T-helper 2 cell (primary cell): ENCODE results near the gene GFPT1.
"Not testable (repeated sequence)": the region's sequence is repeated elsewhere in the genome, so short reads cannot be mapped to it uniquely, and the experiment has no call there.

ENCODE experiments used
- DNase-seq, 5 experiments: peaks; one replicate each; pipeline versions ENCODE4 v3.0.0 to v3.0.0-alpha.2; 2012 to 2022
- total RNA-seq, 2 donors: gene quantifications; one replicate each; lab custom pipeline; 2026; lab: John Stamatoyannopoulos, UW

Gene GFPT1
- 59.8 to 76.4 reads per million in 2 donors for total RNA-seq

DNA sequence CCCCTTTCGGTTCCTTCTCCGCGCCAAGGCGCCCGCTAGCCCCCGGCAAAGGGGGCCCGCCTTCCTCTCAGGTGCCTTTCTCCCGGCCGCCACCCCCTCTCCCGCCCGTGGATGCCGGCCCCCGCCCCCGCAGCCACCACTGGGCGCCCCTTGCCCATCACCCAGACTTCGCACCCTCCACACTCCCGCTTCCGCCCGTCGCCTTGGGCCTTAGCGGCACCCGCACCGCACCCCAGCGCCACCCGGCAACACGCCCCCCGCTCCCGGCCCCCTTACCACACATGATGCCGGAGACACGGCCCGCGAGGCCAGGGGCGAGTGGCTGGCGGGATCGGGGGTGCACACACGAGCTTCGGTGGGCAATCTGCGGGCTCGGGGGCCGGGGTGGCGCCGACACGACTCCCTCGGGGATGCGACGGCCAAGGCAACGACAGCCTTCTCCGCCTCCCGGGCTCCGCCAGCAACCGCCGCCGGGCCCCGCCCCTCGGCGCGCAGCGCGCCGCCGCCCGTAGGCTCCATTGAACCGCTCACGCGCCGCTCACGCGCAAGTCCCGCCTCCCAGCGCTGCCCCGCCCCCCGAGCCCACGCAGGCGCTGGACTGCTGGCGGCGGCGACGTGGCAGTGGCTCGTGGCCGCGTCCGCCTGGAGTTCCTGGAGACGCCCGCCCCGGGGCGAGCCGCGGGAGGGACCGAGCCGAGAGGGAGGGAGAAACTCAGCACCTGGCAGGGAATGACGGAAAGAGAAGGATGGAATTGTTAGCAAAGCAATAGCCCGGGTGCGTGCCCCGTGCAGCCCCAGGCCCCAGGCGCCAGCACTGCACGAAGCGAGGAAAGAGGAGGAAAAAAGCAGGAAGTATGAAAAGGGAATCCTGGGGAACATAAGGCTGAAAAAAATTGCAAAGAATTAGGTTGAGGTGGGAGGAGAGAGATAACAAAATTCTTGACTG, at the start of gene GFPT1:
TSS of gene GFPT1 (minus strand) at position 439 of the 946 bp plus-strand sequence. CDS start at position 283, 156 bp downstream.
- peak; percentile 85 to 96 (median 88) for DNase-seq

GRCh38 chr2:69436596-69436937, 49.5 kb upstream of the GFPT1 start:
- peak in 1 of 5 experiments; percentile 56 for DNase-seq

- no peak for DNase-seq
These were observed 47.7 kb upstream of the GFPT1 start for GRCh38 chr2:69434753-69435152.

- DNase-seq: no peak
These were observed 42.6 kb upstream of the GFPT1 start for GRCh38 chr2:69429491-69430183.

GRCh38 chr2:69428981-69429380, 42.0 kb upstream of the GFPT1 start:
- DNase-seq: no peak

DNA sequence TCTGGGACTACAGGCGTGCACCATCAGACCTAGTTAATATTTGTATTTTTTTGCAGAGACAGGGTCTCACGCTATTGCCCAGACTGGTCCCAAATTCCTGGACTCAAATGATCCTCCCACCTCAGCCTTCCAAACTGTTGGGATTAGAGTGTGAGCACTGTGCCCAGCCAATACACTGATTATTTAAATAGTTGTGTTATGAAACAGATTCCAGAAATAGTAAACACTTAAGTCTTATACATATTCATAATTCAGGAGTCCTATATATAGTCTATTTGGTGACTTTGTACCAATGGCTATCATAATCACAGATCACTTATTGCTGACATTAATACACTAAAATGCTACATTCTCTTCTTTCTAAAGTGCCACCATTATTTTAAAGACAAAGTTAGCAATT, 37.4 kb upstream of the GFPT1 start:
- DNase-seq: no peak

GRCh38 chr2:69422198-69422597, 35.2 kb upstream of the GFPT1 start:
- no peak for DNase-seq

DNA sequence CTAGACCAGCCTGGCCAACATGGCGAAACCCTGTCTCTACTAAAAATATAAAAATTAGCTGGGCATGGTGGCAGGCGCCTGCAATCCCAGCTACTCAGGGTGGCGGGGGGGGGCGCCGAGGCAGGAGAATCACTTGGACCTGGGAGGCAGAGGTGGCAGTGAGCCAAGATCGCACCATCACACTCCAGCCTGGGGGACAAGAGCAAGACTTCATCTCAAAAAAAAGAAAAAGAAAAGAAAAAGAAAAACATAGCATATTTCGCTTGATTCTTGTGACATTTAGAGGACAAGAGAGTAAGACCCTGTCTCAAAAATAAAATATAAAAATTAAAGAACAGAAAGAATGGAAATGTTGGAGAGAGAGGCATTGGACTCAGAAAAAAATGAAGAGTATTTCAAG, 32.1 kb upstream of the GFPT1 start:
- DNase-seq: not testable (repeated sequence)

DNA sequence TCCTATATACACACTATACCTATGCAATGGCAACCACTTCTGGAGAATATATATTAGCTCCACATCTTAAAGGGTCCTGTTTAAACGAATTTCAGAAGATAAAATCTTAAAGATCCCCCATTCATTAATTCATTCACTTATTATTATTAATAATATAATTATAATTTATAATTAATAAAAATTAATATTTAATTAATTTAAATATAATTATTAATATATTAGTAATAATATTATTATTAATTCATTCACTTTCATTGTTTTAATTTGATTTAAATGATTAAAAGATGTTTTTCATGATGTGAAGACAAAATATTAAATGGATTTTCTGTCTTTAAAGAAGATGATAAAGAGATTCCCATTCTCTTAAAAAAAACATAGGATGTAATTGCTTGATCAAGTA, 29.1 kb upstream of the GFPT1 start:
- DNase-seq: no peak

DNA sequence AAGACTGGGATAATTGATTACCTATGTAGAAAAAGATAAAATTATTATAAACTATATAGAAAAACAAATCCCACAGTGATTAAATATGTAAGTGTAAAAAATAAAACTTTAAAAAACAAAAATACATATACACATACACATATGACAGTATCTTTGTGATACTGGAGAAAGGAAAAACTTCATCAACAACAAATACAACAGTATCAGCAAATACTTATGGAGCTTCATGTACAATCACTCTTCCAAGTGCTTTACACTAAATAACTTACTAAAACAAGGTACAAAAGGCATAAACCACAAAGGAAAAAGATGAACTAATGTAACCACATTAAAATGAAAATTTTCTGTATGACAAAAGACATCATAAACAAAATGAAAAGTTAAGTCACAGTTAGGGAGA, 24.1 kb upstream of the GFPT1 start:
- DNase-seq: no peak

GRCh38 chr2:69405306-69405705, 18.3 kb upstream of the GFPT1 start:
- DNase-seq: no peak

- no peak for DNase-seq
These were observed 13.1 kb upstream of the GFPT1 start for GRCh38 chr2:69400121-69400520.

DNA sequence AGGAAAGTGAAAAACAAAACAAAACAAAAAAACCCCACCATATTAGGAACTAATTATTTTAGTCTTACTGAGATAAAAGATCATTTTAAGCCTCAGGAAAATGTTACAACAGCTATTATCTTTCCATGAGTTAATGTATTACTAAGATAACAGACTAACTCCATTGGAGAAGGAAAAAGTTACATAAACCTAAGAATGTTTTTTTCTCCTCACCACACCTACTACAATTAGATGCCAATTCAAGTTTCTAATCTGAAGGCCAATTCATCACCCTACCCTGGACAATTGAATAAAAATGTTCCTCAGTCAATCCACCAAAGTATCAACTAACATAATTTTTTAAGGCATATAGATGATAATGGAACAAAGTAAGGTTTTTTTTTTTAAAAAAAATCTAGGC, 10.2 kb upstream of the GFPT1 start:
- no peak for DNase-seq

DNA sequence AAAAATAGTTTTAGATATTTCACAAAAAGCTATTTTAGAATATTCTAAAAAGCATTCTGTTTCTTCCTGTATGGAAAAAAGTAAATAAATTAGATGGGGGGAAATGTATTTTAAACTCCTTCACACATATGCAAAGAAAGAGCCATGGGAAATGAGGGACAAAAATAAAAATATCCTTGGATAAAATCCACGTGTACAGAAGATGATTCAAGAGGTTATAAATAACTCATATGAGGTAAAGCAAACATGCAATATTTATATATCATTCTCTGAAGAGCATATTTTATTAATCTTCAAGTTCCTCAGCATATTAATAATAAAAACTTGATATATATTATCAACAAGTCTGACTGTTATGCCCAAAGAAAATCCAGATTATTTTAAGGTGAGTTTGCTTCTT, 8.8 kb upstream of the GFPT1 start:
- DNase-seq: no peak

DNA sequence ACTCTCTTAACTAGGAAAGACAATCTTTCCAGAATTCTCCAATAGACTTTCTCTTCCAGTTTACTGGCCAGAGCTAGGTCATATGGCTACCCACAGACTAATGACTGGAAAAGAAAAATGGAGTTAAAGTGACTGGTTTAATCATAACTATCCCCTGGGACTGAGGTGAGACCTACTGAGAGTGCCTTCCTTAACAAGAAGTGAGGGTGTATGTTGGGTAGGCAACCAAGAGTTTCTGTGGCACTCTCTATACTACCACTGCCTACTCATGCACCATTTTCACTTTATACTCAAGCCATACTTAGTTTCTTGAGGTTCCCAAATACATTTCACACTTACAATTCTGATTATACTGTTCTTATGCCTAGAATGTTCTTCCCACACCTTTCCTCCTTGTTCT, 6.9 kb upstream of the GFPT1 start:
- DNase-seq: no peak

DNA sequence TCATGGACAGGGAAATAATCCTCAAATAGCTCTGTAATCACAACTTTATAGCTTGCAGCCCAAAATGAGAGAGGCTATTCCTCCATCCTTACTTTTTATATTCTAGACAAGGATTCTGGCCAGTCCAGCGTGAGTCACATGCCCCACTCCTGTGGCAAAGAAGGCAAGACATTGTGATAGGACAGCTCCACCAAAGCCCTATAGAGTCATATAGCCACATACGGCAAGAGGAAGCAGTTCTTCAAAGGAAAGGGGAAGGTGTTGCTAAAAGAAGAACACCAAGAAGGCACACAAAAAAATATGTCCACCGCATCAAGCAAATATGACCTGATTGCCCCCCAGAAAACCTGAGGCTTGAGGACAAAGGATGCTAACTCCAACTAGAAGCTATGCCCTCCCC, 3.4 kb upstream of the GFPT1 start:
- DNase-seq: no peak

- no peak for DNase-seq
These were observed 3.0 kb upstream of the GFPT1 start for GRCh38 chr2:69390001-69390400.

DNA sequence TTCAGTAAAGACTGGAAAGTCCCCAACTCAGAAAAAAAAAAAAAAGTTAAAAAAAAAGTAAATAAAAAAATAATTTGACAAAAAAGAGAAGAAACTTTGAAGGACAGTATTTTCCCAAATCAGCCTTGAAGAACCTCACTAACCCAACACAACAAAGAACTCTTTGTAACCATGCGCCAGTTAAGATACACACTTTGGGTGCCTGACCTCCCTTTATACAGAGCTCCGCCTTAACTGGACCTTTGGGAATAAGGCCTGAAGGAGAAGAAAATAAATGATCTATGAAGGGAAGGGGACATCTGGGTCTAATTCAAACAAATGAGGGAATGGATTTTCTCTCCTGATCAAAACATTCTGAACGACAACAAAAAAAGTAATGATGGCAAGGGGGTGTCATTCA, 2.2 kb upstream of the GFPT1 start:
- no peak for DNase-seq

DNA sequence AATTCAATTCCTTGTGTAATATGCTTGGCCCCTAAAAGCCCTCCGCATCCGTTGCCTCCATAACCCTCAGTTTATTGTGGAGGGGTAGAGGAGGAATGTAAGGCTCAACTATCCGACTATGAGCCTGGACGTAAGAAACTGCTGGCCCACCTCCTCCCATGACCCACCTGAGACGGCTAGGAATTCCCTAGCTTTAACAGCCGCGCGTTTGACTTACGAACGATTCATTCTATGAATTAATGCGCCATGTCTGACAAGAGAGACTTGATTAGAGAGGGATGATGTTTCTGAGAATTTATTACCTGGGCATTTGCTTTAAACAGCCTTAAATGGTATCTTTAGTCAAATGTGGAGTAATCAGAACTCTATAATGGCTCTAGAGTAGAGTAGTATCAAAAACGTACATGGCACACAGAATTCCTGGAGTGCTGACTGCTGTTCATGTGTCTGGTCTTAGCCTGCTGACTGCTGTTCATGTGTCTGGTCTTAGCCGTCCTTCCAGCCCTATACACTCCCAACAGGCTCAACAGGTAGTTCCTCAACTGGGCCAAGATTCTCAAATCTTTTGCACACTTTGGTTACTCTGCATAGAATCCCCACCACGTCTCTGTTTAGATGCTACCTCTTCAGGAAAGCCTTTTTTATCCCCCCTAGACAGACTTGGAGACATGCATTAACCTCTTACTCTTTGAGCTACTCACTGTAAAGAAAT, 899 bp upstream of the GFPT1 start:
- no peak for DNase-seq

DNA sequence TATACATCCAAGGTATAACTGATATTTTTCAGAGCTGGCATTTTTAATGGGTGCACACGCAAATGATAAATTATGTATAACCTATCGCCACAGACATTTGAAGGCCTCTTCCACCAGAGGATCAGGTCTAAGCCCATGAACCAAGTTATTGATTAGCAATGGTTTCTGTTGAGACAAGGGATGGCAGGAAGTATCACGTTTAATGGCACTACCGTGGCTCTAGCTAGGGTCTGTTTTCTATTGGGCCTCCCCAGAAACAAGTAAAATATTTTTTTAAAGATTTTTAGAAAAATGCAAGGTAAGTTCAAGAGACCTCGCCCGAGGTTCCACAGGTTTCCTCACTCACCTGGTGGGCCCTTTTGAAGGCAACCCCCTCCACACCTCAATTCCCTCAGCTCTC, 667 bp downstream of the GFPT1 start:
- peak in 1 of 5 experiments; percentile 33 for DNase-seq

DNA sequence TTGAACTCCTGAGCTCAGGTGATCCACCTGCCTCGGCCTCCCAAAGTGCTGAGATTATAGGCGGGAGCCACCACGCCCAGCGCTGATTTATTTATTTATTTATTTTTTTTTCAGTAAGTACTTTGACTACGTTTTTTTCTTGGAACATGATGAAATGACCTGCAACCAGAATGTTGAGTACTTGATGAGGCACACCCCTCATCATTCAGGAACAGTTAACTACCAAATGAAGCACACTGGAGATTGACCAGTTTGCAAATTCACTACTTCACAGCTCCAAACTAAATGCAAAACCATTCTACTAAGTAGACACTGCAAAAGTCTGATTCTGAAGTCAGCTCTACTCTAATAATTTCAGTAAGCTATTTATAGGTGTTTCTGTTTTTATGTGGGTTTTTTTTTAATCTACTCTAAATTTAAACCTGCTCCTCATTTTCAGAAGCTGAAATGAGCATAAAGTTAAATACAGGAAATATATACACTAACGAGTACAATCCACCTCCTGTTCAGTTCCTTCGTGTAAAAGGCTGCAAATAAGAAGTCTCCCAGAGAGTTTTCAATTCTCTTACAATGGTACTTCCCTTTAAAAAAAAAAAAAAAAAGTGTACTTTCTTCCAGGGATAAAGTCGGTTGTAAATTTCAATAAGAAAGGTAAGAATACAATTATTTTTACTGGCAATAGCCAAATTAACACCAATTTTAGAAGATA, 1.4 kb downstream of the GFPT1 start:
- DNase-seq: peak in 1 of 5 experiments; percentile 9

DNA sequence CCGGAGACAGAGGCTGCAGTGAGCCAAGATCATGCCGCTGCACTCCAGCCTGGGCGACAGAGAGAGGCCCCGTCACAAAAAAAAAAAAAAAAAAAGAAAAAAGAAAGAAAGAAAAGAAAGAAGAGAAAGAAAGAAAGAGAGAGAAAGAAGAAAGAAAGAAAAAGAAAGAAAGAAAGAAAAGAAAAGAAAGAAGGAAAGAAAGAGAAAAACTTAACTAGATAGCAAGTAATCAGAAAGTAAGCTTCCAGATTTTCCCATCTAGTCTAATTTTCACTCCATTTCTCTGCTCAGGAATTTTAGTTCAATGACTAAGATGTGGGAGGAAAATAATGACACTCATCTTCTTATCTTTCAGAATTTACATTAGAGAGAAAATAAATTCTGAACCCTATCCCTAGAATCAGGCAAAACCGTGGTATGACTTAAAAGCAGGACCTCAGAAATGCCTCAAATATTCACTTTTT, 2.4 kb downstream of the GFPT1 start:
- no peak for DNase-seq
